Right atrium auricular region (tissue), 2 donors: ENCODE data around the gene PIP4K2A. TPM values are rescaled to one million over a fixed set of nuclear protein-coding genes. Genes with fewer than 3 reads are reported as not detected.
"Not testable (repeated sequence)": the region's sequence is repeated elsewhere in the genome, so short reads cannot be mapped to it uniquely, and the experiment has no call there.

Experiments used
- DNase-seq: peaks from one replicate; pipeline ENCODE4 v3.0.0-alpha.2; 2019; ENCODE audit warnings: low spot score
- H3K27ac ChIP-seq, 2 donors: fragments of 200-600 bp; sonication (generic); 1 replicate in 1 of 2; 2 replicates in 1 of 2; pipeline ENCODE4 v1.5.1; 2016 to 2019
- H3K27me3 ChIP-seq, 2 donors: fragments of 200-600 bp; sonication (generic); one replicate each; pipeline versions ENCODE4 v1.5.1 to v1.6.0; 2017 to 2019
- H3K36me3 ChIP-seq: fragments of 200-600 bp; sonication (generic); one replicate; pipeline ENCODE4 v1.5.1; 2016
- H3K4me1 ChIP-seq, 2 donors: fragments of 200-600 bp; sonication (generic); one replicate each; pipeline versions ENCODE4 v1.5.1 to v1.6.0; 2017 to 2019
- H3K4me3 ChIP-seq, 2 donors: fragments of 200-600 bp; sonication (generic); 1 replicate in 1 of 2; 2 replicates in 1 of 2; pipeline ENCODE4 v1.5.1; 2017 to 2019; ENCODE audit warnings: mild to moderate bottlenecking in 1 of 2, moderate library complexity in 1 of 2
- H3K9me3 ChIP-seq, 2 donors: fragments of 200-600 bp; sonication (generic); one replicate each; pipeline ENCODE4 v1.5.1; 2019
- total RNA-seq, 2 donors: library from RNA; depleted of rRNA; stranded (reverse); fragments of >200 nt; gene quantifications; one replicate each; pipeline ENCODE4 v1.1.0, GENCODE V29; 2016
- TF ChIP-seq, protein P1 (sequence below), 2 donors: fragments of 200-600 bp; sonication (generic); IDR thresholded peaks; one replicate each; pipeline ENCODE4 v1.5.1; 2019; ENCODE audit warnings: antibody characterized with exemption in 2 of 2

The PIP4K2A gene
- total RNA-seq, 2 donors from 2014 or later, result 12.1 to 18.3 TPM

DNA sequence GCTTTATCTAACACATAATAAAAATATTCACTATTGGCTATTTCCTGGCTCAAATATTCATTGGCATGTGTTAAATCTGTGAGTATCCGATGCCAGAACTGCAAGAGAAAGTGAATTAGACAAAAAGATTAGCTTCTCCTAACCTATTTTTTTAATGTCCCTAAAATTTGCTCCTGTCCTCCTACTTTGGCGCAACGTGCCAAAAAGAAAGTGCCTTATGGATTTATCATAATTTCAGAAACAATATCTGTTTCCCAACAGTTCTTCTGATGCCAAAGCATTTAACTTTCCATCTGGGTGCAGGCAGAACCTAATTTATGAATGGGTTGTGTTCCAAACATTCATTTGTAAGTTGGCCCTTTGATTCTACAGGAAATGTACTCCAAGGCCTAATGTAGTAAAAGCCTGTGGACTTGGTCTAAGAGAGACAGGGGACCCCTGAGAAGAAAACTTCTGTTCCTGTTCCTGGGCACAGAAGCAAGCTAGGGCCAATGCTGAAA lies 15.4 kb downstream of the PIP4K2A start:
- H3K27me3 ChIP-seq, result no peaks in the 10 kb centered on the region

DNA sequence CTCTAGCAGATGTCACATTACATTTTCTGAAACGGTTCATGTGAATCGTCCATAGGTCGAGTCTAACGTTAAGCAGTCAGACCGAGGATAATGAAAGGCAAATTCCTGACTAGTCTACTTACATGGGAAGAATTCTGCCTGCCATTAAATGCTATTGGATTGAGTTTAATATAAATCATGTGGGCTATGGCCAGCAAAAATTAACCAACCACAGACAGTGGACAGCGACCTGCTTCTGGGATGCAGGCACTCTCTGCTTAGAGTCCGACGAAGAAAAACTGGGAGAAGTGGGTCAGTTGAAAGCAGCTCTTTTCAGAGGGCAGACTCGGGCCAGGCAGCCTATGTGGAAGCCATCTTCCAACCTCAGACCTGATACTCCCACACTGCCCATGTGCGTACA lies 16.6 kb downstream of the PIP4K2A start:
- no peaks in the 10 kb centered on the region for H3K36me3 ChIP-seq
- TF ChIP-seq, protein P1, sequence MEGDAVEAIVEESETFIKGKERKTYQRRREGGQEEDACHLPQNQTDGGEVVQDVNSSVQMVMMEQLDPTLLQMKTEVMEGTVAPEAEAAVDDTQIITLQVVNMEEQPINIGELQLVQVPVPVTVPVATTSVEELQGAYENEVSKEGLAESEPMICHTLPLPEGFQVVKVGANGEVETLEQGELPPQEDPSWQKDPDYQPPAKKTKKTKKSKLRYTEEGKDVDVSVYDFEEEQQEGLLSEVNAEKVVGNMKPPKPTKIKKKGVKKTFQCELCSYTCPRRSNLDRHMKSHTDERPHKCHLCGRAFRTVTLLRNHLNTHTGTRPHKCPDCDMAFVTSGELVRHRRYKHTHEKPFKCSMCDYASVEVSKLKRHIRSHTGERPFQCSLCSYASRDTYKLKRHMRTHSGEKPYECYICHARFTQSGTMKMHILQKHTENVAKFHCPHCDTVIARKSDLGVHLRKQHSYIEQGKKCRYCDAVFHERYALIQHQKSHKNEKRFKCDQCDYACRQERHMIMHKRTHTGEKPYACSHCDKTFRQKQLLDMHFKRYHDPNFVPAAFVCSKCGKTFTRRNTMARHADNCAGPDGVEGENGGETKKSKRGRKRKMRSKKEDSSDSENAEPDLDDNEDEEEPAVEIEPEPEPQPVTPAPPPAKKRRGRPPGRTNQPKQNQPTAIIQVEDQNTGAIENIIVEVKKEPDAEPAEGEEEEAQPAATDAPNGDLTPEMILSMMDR (IDR thresholded peaks at IDR 0.05), result no peak
- no peak for DNase-seq
- no peaks in the 10 kb centered on the region for H3K9me3 ChIP-seq
- no peaks in the 10 kb centered on the region for H3K27me3 ChIP-seq
- H3K27ac ChIP-seq, result no peak overlapping the region
- peaks cover 0 to 25% of the 10 kb centered on the region in 2 donors for H3K4me1 ChIP-seq
- H3K4me3 ChIP-seq, result no peak overlapping the region

More for the DNA sequence above, 15.4 kb downstream of the PIP4K2A start:
- H3K4me1 ChIP-seq, result peaks cover 0 to 16% of the 10 kb centered on the region in 2 donors
- H3K36me3 ChIP-seq, result no peaks in the 10 kb centered on the region
- DNase-seq, result no peak
- TF ChIP-seq, protein P1 (IDR thresholded peaks at IDR 0.05), result no peak
- no peak overlapping the region for H3K4me3 ChIP-seq
- H3K27ac ChIP-seq, result no peak overlapping the region
- no peaks in the 10 kb centered on the region for H3K9me3 ChIP-seq

DNA sequence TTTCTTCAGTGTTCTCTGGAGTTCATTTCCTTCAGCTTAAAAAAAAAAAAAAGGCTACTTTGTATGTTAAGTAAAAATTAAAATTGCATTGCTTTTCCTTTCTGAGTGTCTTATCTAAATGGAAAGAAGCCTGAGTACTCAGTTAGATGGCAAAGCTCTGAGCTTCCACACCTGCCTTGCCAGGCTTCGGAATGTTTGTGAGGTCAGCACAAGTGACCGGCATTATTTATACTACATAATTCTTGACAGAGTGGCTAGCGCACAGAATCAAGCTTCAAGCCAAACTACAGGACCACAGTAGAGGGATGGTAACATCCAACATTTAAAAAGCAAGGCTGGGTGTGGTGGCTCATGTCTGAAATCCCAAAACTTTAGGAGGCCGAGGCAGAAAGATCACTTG lies 17.3 kb downstream of the PIP4K2A start:
- H3K36me3 ChIP-seq, result no peaks in the 10 kb centered on the region
- H3K9me3 ChIP-seq, result no peaks in the 10 kb centered on the region
- TF ChIP-seq, protein P1 (IDR thresholded peaks at IDR 0.05), result no peak
- peak overlapping the region in 1 of 2 donors; percentile 31 for H3K27ac ChIP-seq
- H3K27me3 ChIP-seq, result no peaks in the 10 kb centered on the region
- no peak for DNase-seq
- peaks cover 0 to 25% of the 10 kb centered on the region in 2 donors for H3K4me1 ChIP-seq
- no peak overlapping the region for H3K4me3 ChIP-seq

DNA sequence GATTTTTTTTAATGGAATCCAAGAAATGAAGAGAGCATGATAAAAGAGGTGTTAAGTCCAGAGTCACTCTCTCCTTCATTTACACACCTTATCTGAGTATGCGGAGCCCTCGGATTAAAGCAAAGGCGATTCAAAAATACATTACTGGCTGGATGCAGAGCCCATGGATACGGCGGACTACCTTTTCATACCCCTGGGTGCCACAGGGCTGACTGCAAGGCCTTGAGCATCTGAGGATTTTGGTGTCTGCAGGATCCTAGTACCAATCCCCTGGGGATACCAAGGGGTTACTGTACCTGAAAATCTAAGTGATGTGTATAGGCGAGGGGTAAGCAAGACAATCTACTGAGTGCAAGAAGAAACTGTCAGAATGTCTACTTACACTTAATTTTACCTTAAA lies 20.5 kb downstream of the PIP4K2A start:
- Histone ChIP-seq H3K9me3 (no peaks in the 10 kb centered on the region), H3K36me3 (no peaks in the 10 kb centered on the region), H3K27ac (no peak overlapping the region), H3K4me3 (no peak overlapping the region), H3K27me3 (no peaks in the 10 kb centered on the region), H3K4me1 (peaks cover 0 to 21% of the 10 kb centered on the region in 2 donors)
- TF ChIP-seq, protein P1 (IDR thresholded peaks at IDR 0.05), result no peak
- DNase-seq, result no peak

DNA sequence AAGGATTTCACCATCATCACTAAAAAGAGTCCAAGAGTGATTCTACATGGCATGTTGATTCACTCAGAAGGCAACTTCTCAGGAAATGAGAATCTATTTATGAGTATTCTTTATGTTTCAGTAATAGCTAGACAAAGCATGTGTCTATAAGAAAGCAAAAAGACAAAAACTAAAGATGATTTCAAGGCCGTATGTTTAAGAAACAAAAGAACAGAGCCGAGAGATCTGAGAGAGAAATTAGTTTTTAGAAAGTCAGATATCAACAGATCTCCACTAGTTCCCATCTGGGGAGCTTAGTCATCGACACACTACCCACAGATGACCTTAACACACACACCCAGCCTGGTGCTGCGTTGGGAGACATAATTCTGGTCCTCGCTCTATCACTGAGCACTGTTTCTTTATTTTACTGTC lies 21.0 kb downstream of the PIP4K2A start:
- DNase-seq, result no peak
- Histone ChIP-seq H3K27me3 (no peaks in the 10 kb centered on the region), H3K4me3 (no peak overlapping the region), H3K9me3 (no peaks in the 10 kb centered on the region), H3K36me3 (no peaks in the 10 kb centered on the region), H3K27ac (no peak overlapping the region), H3K4me1 (peaks cover 0 to 19% of the 10 kb centered on the region in 2 donors)
- TF ChIP-seq, protein P1 (IDR thresholded peaks at IDR 0.05), result no peak

DNA sequence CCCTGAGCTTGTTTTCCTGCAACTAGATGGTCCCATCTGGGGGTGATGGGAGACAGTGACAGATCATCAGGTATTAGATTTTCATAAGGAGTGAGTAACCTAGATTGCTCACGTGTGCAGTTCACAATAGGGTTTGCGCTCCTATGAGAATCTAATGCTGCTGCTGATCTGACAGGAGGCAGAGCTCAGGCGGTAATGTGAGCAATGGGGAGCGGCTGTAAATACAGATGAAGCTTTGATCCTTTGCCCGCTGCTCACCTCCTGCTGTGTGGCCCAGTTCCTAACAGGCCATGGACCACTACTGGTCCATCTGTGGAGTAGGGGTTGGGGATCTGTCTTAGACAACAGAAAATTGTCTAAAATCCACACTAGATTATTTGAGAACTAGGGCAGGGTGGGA lies 22.3 kb downstream of the PIP4K2A start:
- not testable (repeated sequence) for DNase-seq
- peaks cover 0 to 15% of the 10 kb centered on the region in 2 donors for H3K4me1 ChIP-seq

More for the DNA sequence above, 22.3 kb downstream of the PIP4K2A start:
- H3K27ac ChIP-seq, H3K9me3 ChIP-seq, H3K27me3 ChIP-seq, H3K4me3 ChIP-seq, H3K36me3 ChIP-seq: not testable (repeated sequence)
